Stimulated activated CD4-positive, alpha-beta T cell treated with anti-CD3 and anti-CD28 coated beads, Interleukin-1b, Interleukin-23, amount 100 ng/mL, for 24 hours (primary cell): ENCODE measurements around the gene DCAF11.
A peak's percentile ranks its signal among the peaks of the same experiment; 100 is the strongest.
"Not testable (repeated sequence)": the region's sequence is repeated elsewhere in the genome, so short reads cannot be mapped to it uniquely, and the experiment has no call there.

Source experiments
- DNase-seq, 4 experiments: peaks; one replicate each; pipeline ENCODE4 v3.0.0-alpha.2; 2020; ENCODE audit warnings: low read depth in 4 of 4, low spot score in 1 of 4

DCAF11 gene

DNA sequence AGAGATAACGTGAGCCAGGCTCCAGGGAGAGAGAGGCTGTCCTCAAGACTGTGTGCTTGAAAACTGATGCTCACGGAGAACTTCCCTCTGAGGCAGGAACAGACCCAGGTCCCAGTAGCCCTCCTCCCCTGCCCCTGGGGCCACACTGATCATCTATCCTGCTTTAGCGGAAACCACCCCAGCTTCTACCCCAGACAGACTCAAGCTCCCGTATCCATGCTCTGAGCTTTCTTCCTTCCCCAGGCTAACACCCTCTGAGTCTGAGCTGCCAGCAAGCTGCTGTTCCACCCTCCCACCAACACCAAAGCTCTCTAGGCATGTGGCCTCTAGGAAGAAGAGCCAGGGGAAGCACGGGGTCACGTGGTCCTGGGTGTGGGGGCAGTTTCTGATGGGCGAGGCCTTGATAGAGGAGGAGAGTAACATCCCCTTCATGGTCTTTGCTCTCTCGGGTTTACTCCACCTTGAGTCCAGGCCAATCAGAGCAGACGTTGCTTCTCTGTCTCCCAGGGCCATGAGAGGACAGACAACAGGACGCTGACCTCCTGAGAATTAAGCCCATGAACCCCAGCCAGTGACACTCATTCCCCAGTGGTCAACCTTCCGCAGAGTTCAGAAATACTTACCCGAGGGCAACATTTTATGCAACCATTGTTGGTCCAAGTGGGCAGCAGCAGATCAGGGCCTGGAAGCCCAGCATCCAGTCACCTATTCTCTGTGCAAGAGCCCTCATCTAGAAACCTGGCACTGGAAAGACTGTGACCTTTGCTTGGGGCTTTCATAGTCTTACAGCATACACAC is 19.1 kb upstream of the DCAF11 start:
- peak in 2 of 4 experiments; percentile 36 to 61 for DNase-seq

DNA sequence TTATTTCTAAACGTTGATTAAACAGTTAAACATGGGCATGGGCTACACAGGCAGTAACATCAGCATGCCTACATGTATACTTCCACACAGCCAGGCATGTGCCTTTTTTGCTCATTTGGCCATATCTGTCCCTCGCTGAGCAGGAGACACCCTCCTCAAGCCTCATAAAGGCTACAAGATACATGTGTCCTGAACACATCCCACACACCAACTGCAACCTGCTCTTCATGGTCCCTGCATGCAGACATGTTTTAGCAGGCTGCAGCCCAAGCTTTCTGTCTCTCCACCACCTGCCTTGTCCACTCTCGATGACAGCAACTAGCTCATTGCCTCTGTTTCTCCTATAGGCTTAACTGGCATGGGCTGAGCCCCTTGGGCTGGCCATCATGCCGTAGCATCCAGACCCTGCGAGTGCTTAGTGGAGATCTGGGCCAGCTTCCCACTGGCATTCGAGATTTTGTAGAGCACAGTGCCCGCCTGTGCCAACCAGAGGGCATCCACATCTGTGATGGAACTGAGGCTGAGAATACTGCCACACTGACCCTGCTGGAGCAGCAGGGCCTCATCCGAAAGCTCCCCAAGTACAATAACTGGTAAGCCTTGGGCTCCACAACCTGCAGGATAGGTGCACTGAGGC is 17.9 kb upstream of the DCAF11 start:
- no peak for DNase-seq

DNA sequence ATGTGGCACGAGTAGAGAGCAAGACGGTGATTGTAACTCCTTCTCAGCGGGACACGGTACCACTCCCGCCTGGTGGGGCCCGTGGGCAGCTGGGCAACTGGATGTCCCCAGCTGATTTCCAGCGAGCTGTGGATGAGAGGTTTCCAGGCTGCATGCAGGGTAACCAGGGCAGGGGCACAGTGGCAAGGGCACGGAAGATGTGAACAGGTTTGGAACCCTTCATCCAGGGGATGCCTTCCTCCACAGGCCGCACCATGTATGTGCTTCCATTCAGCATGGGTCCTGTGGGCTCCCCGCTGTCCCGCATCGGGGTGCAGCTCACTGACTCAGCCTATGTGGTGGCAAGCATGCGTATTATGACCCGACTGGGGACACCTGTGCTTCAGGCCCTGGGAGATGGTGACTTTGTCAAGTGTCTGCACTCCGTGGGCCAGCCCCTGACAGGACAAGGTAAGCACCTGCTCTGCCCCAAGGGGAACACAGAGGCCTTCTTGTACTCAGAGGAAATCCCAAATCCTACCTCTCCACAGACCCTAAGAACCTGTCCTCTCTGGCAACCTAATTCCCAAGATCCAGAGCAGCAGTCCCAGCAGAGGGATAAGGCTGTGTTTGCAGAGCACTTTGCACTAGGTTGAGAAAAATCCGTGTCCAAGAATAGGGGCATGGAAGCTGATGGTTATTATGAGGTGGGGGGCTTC is 16.2 kb upstream of the DCAF11 start:
- no peak for DNase-seq

DNA sequence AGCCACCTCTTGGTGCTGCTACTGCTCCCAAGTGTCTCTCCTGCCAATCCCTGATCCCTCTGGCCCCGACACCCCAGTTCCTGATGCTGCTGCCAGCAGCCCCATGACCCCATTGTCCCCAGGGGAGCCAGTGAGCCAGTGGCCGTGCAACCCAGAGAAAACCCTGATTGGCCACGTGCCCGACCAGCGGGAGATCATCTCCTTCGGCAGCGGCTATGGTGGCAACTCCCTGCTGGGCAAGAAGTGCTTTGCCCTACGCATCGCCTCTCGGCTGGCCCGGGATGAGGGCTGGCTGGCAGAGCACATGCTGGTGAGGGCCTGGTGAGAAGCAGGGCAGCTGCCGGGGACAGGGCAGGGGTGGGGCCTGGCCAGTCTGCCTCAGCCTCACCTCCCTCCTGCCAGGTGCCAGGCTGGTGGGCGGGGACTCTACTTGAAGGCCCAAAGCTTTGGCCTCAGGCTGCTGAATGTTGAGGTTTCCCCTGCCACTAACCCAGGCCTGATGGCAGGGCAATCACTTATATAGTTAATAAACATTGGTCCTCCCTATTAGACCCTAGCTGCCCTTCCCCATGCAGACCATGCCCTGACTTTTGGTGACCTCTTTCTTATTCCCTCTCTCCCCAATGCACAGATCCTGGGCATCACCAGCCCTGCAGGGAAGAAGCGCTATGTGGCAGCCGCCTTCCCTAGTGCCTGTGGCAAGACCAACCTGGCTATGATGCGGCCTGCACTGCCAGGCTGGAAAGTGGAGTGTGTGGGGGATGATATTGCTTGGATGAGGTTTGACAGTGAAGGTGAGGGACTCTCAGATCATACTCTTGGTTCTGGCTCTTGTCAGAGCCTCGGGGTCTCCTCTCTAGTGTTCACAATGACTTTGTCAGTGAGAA is 15.4 kb upstream of the DCAF11 start:
- DNase-seq = no peak

DNA sequence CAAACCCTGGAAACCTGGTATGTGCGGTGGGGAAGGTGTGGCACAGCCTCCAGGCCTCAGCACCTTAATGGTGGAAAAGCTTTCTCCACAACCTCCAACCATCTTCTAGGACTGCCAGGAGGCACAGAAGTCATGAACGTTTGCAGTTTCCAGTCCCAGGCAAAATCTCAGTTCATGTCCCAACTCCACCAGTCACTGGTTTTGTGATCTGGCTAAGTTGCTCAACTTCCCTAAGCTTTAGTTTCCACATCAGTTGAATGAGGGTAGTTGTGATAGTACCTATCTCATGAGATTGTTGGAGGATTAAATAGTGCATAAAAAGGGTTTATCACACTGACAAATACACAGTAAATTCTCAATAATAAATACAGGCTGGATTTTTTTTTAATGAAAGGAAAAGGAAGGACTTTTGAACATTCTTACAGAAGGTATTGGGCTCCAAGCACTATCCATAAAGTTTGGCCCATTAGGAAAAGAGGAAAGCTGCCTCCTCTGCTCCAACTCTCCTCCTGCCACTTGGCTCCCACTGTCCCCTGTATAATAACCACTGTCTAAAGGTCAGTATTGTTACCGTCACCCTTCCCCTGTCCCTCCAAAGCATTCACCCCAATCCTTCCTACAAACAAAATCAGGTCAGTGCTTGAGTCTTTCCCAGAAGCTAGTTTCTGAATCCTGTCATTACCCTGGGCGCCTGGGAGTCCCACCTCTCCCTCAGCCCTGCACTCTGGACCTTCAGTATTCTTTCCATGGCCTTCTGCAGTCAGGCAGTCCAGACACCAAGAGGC is 14.2 kb upstream of the DCAF11 start:
- no peak for DNase-seq

DNA sequence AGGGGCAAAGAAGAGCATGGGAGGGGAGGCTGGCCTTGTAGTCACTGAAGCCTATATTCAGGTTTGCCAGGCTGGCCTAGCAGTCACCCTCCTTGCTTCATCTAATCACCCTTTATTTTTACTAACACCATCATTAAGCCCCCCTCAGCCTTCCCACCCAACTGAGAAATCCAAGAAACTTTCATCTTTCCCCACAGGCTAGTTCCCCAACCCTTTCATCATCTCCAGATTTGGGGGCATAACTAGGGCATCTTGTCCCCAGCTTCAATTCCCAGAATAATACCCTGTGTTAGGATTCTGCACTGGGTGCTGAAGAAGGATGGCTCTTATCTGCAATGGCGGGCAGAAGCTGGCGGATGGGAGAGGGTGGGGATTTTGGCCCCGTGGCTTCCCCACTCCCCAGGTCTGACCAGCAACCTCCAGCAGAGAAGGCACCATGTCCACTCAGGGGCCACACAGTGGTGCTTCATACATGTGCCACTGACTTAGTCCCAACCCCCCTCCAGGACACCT is 13.5 kb upstream of the DCAF11 start:
- DNase-seq = no peak

DNA sequence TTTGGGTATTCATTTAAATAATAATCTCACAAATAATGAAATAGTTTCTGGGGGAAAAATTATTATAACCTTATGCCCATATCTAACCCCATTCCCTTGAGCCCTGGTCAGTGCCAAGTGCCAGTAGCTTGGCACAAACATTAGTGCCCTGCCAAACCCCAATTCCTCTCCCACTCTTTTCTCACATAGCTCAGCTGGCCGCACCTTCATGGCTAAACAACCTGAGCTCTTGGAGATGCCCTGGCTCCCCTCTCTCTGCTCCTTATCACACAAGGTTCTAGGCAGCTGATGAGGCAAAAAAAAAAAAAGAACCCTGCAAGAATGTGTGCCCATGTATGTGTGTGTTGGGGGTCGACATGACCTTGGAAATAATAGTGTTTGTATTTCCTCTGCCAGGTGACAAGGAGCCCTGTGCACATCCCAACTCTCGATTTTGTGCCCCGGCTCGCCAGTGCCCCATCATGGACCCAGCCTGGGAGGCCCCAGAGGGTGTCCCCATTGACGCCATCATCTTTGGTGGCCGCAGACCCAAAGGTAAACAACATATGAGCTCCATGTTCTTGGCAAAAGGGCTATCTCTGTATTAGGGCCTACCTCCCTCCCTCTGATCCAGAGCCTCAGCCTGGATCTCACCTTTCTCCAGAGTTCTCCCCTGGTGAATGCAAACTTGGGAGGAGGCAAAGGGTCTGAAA is 12.1 kb upstream of the DCAF11 start:
- DNase-seq = no peak

DNA sequence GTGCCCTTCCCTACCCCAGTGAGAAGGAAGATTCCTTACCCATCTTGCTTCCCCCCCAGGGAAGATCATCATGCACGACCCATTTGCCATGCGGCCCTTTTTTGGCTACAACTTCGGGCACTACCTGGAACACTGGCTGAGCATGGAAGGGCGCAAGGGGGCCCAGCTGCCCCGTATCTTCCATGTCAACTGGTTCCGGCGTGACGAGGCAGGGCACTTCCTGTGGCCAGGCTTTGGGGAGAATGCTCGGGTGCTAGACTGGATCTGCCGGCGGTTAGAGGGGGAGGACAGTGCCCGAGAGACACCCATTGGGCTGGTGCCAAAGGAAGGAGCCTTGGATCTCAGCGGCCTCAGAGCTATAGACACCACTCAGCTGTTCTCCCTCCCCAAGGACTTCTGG is 11.1 kb upstream of the DCAF11 start:
- no peak for DNase-seq

DNA sequence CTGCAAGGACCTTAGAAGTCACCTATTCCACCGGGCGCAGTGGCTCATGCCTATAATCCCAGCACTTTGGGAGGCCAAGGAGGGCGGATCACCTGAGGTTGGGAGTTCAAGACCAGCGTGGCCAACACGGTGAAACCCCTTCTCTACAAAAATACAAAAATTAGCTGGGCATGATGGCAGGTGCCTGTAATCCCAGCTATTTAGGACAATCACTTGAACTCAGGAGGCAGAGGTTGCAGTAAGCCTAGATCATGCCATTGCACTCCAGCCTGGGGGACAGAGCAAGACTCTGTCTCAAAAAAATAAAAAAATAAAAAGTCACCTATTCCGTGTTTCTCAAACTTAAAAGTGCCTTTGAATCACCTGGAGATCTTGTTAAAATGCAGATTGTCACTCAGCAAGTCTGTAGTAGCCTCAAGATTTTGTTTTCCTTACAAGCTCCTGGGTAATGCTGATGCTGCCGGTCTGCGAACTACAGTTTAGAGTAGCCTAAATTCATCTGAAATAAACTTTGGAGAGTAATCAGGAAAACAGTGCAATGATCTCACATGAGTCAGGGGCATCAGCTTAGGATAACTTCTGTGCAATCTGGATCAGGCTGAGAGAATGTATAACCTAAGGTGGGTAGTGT is 8.9 kb upstream of the DCAF11 start:
- not testable (repeated sequence) for DNase-seq

DNA sequence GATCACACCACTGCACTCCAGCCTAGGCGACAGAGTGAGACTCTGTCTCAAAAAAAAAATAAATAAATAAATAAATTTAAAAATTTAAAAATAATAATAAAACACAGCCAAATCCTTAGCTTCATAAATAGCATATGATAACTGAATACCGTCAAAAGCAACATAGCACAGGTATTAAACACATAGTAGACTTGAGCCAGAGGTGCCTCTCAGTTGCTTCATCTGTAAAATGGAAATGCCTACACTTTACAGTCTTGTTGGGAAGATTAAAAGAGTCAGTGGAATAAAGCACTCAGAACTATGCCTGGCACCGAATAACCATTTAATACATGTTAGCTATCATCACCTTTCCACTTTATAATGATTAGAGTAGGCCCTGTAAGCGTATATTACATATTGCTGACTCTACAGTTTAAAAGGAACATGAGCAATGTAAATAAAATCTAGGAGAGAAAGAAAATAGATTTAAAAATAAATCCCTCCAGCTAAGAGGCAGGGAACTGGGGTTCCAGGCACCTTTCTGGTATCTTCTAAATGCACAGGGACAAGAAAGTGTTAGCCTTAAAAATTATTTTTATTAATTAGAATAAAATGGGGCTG is 7.8 kb upstream of the DCAF11 start:
- DNase-seq = no peak

DNA sequence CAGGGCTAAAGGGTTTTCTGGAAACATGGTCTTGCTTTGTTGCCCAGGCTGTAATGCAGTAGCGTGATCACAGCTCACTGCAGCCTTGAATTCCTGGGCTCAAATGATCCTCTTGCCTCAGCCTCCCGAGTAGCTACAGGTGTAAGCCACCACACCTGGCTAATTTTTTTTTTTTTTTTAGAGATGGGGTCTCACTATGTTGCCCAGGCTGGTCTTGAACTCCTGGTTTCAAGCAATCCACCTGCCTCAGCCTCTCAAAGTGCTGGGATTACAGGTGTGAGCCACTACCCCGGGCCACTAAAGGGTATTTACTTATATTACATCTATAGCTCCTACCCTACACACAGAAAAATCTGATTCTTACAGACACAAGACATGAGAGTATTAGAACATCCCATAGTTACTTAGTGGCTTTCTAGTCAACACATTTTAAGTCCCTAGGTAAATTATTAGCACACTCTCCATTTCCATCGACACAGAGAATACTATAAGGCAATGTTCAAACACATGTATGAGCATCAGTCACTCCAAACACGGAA is 6.2 kb upstream of the DCAF11 start:
- DNase-seq = no peak

DNA sequence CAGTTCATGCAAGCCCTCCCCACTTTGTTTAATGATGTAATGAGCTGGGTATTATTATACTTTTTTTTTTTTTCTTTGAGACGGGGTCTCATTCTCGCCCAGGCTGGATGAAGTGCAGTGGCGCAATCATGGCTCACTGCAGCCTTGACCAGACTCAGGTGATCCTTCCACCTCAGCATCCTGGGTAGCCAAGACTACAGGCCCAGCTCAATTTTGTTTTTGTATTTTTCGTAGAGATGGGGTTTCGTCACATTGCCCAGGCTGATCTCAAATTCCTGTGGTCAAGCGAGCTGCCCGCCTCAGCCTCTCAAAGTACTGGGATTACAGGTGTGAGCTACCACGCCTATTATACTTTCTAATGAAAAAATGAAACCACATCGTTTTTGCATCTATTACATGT is 4.5 kb upstream of the DCAF11 start:
- no peak for DNase-seq

DNA sequence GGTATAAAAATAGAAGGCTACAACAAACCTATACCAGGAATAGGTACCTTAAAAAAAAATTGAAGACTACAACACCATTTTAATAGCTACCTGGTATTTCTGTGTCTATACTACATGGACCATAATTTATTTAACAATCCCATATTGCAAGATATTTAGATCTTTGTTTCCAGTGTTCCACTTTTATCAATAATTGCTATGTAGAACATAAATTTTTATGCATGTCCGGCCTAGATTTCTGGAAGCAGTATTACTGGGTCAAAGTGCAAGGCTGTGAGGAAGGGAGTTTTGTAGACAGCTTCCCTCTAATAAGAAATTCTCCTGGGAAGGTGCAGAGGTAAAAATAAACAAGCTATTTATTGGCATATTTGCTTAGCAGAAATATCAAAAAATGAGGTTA is 4.1 kb upstream of the DCAF11 start:
- no peak for DNase-seq

DNA sequence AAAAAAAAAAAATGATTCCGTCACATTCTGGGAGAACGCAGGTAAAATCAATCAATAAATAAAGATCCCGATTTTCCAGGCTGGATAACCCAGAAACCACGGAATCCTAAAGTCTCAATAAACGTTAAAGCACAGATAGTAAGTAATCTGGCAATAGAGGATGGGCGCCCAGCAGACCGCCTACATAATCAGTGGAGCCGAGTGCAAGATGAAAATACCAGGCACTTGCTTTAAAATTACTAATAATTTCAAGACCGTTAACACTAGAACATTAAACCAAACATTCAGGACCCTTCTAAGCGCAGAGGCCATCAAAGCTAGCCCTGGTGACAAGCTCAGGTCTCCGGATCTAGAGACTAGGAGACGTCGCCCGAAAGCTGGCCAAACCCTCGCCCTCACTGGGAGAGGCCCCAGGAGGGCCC is 1.2 kb upstream of the DCAF11 start:
- DNase-seq = no peak

DNA sequence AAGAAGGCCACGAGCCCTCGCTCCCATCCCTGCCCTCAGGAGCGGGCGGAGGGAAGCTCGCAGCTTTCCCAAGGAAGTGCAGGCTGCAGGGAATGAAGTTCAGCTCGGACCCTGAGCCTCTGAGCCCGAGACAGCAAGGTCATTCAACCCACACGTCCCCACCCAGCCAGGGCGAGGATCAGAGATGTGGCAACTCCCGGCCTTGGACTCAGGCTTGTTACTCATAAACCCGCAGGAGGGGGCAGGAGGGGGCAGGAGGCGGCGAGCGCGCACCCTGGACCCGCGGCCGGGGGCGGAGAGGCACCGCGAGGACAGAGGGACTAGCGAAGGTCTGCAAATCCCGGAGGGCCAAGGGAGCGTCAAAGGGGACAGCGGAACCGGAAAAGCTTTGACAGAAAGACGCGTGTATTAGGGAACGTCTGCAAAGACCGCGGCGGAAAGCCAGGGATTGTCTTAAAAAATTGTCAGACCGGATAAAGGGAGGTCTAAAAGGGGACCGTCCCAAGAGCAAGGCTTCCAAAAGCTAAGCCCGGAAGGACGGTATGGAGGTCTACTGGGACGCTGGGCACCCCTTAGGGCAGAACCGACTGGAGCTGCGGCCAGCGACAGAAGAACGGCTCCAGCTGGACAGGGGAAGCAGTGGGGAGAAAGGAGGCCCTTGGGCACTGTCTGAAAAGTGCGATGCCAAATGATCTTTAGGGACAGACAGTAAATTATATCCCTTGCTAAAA is 611 bp upstream of the DCAF11 start:
- peak in 2 of 4 experiments; percentile 62 to 74 for DNase-seq

DNA sequence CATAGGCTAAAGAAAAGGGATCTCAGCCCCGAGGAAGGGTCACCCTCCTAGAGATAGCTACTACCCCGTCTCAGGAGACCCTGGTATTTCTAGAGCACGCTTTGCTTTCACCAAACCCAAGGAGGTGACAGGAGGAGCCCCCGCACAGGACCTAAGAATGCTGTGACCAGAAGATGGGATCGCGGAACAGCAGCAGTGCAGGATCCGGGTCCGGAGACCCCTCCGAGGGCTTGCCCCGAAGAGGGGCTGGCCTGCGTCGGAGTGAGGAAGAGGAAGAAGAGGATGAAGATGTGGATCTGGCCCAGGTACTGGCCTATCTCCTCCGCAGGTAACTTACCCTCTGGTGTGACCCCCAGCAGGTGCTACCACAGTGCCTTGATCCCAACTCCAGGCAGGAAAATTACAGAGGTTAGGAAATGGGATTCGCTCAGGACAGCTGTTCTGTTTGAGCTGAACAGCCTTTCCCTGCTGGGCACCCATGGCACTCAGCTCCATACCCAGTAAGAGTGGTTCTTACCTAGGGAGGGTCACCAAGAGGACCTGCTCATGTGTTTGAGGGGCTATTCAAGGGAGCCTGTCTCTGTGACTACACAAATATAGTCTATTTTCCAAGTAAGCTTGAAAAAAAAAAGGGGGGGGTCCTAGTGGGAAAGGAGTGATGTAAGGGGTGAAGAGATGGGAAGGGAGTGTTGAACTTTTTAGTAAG is 998 bp downstream of the DCAF11 start:
- no peak for DNase-seq

DNA sequence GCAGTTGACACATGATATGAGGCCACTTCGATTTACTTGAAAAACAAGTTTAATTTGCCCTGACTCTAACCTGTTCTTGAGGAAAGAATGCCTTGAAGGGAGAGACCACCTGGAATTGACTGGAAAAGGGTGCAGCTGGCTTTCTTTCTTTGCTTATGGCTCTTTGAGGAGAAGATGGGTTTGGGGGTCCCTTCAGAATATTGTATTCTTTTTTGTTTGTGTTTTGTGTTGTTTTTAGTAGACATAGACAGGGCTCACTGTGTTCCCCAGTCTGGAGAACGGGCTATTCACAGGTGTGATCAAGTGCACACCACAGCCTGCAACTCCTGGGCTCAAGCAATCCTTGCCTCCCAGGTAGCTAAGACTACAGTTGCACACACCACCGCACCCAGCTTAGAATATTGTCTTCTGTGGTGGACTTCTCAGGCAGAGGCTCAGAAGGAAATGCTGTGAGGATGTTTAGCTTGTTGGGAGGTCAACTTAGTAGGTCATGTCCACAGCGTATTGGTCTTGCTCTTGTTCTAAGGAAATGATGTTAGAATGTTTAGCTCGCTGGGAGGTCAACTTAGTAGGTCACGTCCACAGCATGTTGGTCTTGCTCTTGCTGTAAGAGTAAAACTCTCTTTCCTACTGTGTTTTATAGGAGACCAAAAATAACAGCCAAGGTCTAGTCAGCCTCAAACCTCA is 1.7 kb downstream of the DCAF11 start:
- no peak for DNase-seq
